ENCODE measurements around the gene UBXN7.

DNA sequence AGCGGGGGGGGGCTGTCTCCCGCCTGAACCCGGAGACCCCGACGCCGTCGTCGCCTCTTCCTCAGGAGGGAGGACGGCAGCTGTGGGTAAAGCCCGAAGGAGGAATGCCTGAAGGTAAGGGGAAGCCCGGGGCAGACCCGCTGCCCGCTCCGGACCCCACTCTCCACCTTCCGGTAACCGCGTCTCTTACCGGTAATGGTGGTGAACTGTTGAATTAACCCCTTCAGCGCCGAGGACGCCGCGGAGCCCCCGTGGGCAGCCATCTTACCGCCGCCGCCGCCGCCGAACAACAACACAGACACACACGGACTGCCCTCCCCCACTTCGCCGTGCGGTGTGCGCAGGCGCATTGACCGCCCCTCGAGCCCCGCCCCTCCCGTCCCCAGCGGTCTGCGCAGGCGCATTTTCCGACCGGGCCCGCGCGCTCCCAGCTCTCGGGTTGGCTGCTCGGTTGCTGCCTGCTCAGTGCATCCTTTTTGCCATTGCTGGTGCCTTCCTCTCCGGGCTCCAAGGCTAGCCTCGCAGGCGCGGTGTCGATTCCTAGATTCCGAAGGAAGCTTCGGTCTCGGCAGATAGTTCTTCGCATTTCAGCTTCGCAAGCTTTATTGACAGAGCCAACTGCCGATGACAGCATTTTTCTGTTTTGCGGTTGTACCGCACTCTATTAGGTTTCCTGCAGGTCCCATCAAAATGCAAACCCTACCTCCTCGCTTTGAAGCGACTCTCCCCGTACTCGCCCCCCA is at the start of gene UBXN7:
- TF ChIP-seq, protein P1, sequence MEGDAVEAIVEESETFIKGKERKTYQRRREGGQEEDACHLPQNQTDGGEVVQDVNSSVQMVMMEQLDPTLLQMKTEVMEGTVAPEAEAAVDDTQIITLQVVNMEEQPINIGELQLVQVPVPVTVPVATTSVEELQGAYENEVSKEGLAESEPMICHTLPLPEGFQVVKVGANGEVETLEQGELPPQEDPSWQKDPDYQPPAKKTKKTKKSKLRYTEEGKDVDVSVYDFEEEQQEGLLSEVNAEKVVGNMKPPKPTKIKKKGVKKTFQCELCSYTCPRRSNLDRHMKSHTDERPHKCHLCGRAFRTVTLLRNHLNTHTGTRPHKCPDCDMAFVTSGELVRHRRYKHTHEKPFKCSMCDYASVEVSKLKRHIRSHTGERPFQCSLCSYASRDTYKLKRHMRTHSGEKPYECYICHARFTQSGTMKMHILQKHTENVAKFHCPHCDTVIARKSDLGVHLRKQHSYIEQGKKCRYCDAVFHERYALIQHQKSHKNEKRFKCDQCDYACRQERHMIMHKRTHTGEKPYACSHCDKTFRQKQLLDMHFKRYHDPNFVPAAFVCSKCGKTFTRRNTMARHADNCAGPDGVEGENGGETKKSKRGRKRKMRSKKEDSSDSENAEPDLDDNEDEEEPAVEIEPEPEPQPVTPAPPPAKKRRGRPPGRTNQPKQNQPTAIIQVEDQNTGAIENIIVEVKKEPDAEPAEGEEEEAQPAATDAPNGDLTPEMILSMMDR (tag by site-specific recombination; IDR thresholded peaks at IDR 0.05): no peak
- no peak for TF ChIP-seq ZNF10 (tag by site-specific recombination; IDR thresholded peaks at IDR 0.05)
- TF ChIP-seq ZNF571 (tag by site-specific recombination; IDR thresholded peaks at IDR 0.05): no peak
- no peak for TF ChIP-seq TCF7L2 (IDR thresholded peaks at IDR 0.05; ENCODE audit: borderline replicate concordance, low read depth, low read length)
- no peak for TF ChIP-seq ZNF776 (tag by site-specific recombination; IDR thresholded peaks at IDR 0.05; ENCODE audit: borderline replicate concordance)
- TF ChIP-seq, protein P2, sequence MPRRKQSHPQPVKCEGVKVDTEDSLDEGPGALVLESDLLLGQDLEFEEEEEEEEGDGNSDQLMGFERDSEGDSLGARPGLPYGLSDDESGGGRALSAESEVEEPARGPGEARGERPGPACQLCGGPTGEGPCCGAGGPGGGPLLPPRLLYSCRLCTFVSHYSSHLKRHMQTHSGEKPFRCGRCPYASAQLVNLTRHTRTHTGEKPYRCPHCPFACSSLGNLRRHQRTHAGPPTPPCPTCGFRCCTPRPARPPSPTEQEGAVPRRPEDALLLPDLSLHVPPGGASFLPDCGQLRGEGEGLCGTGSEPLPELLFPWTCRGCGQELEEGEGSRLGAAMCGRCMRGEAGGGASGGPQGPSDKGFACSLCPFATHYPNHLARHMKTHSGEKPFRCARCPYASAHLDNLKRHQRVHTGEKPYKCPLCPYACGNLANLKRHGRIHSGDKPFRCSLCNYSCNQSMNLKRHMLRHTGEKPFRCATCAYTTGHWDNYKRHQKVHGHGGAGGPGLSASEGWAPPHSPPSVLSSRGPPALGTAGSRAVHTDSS (tag by site-specific recombination; IDR thresholded peaks at IDR 0.05): no peak
- TF ChIP-seq ZFP37 (tag by site-specific recombination; IDR thresholded peaks at IDR 0.05): peak; percentile 59; the same call in 1 of the 2 replicates

Data from HEK293 (cell line).